Thoracic aorta (tissue), 2 donors: Measurements from ENCODE around the gene FSCN2. TPM values are rescaled to one million over a fixed set of nuclear protein-coding genes. Genes with fewer than 3 reads are reported as not detected.

Experiments
- ATAC-seq: fragments of 150-250 bp; one replicate; pipeline ENCODE4 v1.8.0; 2017; ENCODE audit warnings: low read depth; ENCODE audit not compliant: insufficient number of reproducible peaks, low FRiP score
- DNase-seq: peaks from one replicate; pipeline ENCODE4 v3.0.0-alpha.2; 2020; ENCODE audit warnings: low spot score
- H3K27ac ChIP-seq, 2 donors: fragments of 200-600 bp; sonication (generic); 1 replicate in 1 of 2; 2 replicates in 1 of 2; pipeline ENCODE4 v1.5.1; 2016; ENCODE audit warnings: mild to moderate bottlenecking in 2 of 2, moderate library complexity in 2 of 2
- H3K27me3 ChIP-seq: fragments of 200-600 bp; sonication (generic); replicated peaks from 2 replicates; pipeline ENCODE4 v1.6.0; 2016; ENCODE audit warnings: mild to moderate bottlenecking; ENCODE audit not compliant: insufficient read depth
- H3K36me3 ChIP-seq: fragments of 200-600 bp; sonication (generic); one replicate; pipeline ENCODE4 v1.5.1; 2016
- H3K4me1 ChIP-seq, 2 donors: fragments of 200-600 bp; sonication (generic); 1 replicate in 1 of 2; 2 replicates in 1 of 2; pipeline versions ENCODE4 v1.5.1 to v1.6.0; 2016; ENCODE audit warnings: low read depth in 2 of 2, mild to moderate bottlenecking in 1 of 2; ENCODE audit not compliant: control insufficient read depth in 1 of 2
- H3K4me3 ChIP-seq: fragments of 200-600 bp; sonication (generic); 2 replicates; pipeline ENCODE4 v1.5.1; 2016; ENCODE audit warnings: mild to moderate bottlenecking
- H3K9me3 ChIP-seq: fragments of 200-600 bp; sonication (generic); 2 replicates; pipeline ENCODE4 v1.5.1; 2016
- total RNA-seq, 2 donors: library from RNA; depleted of rRNA; stranded (reverse); fragments of >200 nt; gene quantifications; one replicate each; pipeline versions ENCODE4 v1.1.0 to v1.2.3, GENCODE V29; 2016
- TF ChIP-seq, protein P1 (sequence below): fragments of 200-600 bp; sonication (generic); IDR thresholded peaks from one replicate; pipeline ENCODE4 v1.5.1; 2019; ENCODE audit warnings: antibody characterized with exemption

The FSCN2 gene
- total RNA-seq, 2 donors from 2014 or later = 4.2 to 9.2 TPM

DNA sequence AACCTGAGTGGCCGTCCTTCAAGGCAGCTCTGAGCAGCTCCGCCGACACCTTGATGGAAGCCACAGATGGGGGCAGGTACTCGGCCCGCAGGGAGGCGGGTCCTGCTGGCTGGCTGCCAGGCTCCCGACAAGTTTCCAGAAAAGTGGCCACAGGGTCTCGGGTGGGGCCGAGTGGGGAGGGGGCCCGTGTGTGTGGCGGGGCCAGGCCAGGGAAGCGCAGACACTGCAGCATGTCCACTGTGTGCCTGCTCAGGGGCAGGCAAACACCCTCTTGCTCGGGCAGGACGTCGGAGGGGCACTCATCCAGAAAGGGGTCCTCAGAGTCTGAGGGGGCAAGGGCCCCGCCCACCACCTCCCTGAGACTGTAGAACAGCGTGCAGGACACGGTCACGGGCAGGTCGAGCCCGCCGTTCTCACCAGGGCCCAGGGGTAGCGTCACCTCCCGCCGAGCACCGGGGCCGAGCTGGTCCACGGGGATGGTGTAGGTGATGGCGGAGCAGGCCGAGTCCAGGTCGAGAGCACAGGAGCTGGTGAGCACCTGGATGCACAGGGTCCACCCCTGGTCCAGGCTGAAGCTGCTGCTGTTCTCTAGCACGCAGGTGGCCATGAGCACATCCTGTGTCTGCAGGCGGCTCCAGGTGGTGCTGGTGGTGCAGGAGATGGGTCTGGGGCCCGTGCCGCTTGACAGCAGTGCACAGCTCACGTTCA is 18.9 kb downstream of the FSCN2 start:
- no peaks in the 10 kb centered on the region for H3K9me3 ChIP-seq
- ATAC-seq (no peak), DNase-seq (no peak)
- peaks cover 49% of the 10 kb centered on the region for H3K36me3 ChIP-seq
- H3K4me3 ChIP-seq = no peak overlapping the region
- TF ChIP-seq, protein P1, sequence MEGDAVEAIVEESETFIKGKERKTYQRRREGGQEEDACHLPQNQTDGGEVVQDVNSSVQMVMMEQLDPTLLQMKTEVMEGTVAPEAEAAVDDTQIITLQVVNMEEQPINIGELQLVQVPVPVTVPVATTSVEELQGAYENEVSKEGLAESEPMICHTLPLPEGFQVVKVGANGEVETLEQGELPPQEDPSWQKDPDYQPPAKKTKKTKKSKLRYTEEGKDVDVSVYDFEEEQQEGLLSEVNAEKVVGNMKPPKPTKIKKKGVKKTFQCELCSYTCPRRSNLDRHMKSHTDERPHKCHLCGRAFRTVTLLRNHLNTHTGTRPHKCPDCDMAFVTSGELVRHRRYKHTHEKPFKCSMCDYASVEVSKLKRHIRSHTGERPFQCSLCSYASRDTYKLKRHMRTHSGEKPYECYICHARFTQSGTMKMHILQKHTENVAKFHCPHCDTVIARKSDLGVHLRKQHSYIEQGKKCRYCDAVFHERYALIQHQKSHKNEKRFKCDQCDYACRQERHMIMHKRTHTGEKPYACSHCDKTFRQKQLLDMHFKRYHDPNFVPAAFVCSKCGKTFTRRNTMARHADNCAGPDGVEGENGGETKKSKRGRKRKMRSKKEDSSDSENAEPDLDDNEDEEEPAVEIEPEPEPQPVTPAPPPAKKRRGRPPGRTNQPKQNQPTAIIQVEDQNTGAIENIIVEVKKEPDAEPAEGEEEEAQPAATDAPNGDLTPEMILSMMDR = no peak
- peaks cover 7 to 15% of the 10 kb centered on the region in 2 donors for H3K4me1 ChIP-seq
- no peaks in the 10 kb centered on the region for H3K27me3 ChIP-seq
- H3K27ac ChIP-seq = no peak overlapping the region

DNA sequence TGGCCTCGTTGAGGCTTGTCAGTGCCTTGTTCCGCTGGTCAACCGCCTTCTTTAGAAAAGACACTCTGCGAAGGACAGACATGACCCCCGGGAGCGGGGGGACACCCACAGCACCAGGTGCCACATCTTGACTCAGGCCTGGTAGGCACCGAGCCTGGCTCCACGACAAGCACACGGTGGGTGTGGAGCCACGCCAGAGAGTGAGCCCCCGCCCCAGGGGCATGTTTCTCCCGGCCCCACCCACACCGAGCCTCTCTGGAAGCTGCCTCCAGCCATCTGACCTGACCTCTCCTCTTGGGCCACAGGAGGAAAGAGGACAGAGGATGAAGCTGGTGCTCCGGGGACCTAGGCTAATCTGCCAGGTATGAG is 19.4 kb downstream of the FSCN2 start:
- ATAC-seq (no peak), DNase-seq (no peak)
- TF ChIP-seq, protein P1 = no peak
- no peak overlapping the region for H3K27ac ChIP-seq
- H3K9me3 ChIP-seq = no peaks in the 10 kb centered on the region
- peaks cover 49% of the 10 kb centered on the region for H3K36me3 ChIP-seq
- H3K4me1 ChIP-seq = peaks cover 7 to 15% of the 10 kb centered on the region in 2 donors
- H3K4me3 ChIP-seq = no peak overlapping the region
- H3K27me3 ChIP-seq = no peaks in the 10 kb centered on the region

DNA sequence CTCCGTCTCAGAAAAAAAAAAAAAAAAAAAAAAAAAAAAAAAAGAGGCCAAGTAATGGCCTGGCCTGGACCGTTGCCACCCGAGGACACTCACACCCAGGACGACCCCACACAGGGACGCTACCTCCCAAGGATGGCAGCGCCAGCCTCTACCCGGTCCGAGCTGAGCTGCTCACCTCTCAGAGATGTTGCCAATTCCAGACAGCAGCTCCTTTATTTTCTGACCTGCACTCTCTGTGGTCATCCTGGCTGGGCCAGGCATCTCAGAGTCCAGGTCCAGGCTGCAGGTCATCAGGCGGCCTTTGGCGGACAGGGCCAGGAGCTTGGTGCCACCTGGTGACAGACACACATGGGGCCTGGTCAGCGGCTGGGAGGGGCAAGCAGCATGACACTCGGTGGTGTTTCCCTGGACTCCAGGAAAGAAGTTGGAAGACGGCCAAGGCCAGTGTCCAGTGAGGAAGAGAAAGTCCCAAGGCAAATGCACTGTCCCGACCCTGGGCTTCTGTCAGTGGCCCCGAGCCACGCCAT is 20.9 kb downstream of the FSCN2 start:
- DNase-seq (no peak), ATAC-seq (no peak)
- no peaks in the 10 kb centered on the region for H3K9me3 ChIP-seq
- TF ChIP-seq, protein P1 = no peak
- H3K4me1 ChIP-seq = peaks cover 17 to 25% of the 10 kb centered on the region in 2 donors
- peaks cover 42% of the 10 kb centered on the region for H3K36me3 ChIP-seq
- H3K27ac ChIP-seq = no peak overlapping the region
- no peak overlapping the region for H3K4me3 ChIP-seq
- no peaks in the 10 kb centered on the region for H3K27me3 ChIP-seq

DNA sequence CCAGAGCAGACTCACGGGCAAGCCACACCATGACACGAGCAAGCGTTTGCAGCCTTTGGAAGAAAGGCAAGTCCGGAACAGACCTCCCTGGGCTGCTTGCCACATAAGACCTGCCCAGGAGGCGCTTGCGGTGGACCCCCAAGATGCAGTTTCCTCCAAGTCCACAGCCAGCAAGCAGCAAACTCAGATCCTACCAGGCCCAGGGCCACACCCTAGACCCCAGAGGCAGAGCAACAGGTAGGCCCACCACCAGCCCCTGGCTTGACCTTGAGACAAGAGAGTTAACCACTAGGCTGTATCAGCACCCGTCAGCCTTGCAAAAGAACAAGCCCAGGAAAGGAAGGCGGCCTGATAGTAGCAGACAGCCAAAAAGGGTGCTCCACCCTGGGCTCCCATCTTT is 21.6 kb downstream of the FSCN2 start:
- TF ChIP-seq, protein P1 = no peak
- H3K9me3 ChIP-seq = no peaks in the 10 kb centered on the region
- no peak for DNase-seq
- peaks cover 17 to 27% of the 10 kb centered on the region in 2 donors for H3K4me1 ChIP-seq
- no peaks in the 10 kb centered on the region for H3K27me3 ChIP-seq
- no peak overlapping the region for H3K4me3 ChIP-seq
- peaks cover 36% of the 10 kb centered on the region for H3K36me3 ChIP-seq
- no peak for ATAC-seq
- no peak overlapping the region for H3K27ac ChIP-seq

DNA sequence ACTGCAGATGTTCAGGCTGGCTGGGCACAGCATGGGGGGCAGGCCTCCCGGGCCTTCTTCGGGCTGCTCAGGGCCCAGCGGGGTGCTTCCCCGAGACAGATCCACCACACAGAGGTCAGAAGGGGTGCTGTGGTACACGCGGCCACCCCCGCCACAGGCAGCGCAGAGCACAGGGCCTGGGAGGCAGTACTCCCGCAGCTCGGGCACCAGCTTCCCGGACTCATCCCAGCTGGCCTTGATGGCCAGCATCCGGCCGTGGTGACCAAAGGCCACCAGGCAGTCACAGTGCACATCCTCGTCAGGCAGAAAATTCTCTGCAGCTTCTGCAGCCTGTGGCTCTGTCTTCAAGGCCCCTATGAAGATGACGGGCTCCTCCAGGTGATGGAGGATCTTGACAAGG is 22.1 kb downstream of the FSCN2 start:
- Histone ChIP-seq H3K27ac (no peak overlapping the region), H3K36me3 (peaks cover 32% of the 10 kb centered on the region), H3K4me3 (no peak overlapping the region), H3K9me3 (no peaks in the 10 kb centered on the region), H3K27me3 (no peaks in the 10 kb centered on the region), H3K4me1 (peaks cover 17 to 27% of the 10 kb centered on the region in 2 donors)
- DNase-seq (no peak), ATAC-seq (no peak)
- TF ChIP-seq, protein P1 = no peak
